Activated CD8-positive, alpha-beta memory T cell treated with anti-CD3 and anti-CD28 coated beads, Interleukin-2, amount 50 U/mL, for 4 hours (primary cell): ENCODE data around the gene NFS1.
"Not testable (repeated sequence)": the region's sequence is repeated elsewhere in the genome, so short reads cannot be mapped to it uniquely, and the experiment has no call there.

Experiments
- DNase-seq: peaks from one replicate; pipeline ENCODE4 v3.0.0-alpha.2; 2020

NFS1 gene

GRCh38 chr20:35706591-35707529, 7.7 kb upstream of the NFS1 start:
- not testable (repeated sequence) for DNase-seq

DNA sequence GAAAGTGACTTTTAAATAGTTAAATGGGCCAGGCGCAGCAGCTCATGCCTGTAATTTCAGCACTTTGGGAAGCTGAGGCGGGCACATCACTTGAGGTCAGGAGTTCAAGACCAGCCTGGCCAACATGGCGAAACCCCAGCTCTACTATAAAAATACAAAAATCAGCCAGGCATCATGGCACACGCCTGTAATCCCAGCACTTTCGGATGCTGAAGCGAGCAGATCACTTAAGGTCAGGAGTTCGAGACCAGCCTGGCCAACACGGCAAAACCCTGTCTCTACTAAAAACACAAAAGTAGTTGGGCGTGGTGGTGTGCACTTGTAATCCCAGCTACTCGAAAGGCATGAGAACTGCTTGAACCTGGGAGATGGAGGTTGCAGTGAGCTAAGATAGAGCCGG, 6.7 kb upstream of the NFS1 start:
- DNase-seq: not testable (repeated sequence)

- no peak for DNase-seq
These were observed 5.5 kb upstream of the NFS1 start for GRCh38 chr20:35704514-35705261.

DNA sequence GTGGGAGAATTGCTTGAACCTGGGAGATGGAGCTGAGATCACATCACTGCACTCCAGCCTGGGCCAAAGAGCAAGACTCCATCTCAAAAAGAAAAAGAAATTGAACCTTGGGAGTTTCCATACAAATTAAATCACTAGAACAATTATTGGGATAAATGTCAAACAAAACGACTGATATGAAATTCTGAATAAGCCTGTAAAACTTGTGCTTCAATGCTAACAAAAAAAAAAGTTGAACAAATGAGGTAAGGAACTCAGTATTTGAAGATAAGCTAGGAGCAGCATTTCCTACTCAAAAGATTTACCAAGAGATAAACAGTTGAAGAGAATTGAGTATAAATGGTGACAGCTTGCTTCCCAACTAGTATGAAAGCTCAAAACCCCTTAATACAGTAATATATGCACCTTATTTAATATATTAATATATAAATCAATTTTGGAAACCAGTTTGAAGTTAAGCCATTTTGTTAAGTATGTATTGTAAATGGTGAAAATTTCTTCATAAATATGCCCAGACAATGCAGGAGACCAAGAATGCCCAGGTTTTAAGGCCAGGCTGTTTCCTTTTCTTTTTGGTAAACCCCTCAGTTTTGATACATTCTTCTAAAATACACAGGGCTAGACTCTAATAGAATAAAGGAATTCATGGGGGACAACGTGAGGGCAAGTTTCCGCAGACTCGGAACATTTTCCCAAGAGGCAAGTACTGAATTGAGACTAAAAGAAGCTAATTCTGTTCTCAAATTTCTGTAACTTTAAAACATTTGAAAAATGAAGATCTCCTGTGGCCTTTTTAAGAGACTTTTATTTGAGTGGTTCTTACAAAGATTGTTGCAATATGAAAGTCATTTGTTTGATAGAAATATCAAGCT, 3.9 kb upstream of the NFS1 start:
- DNase-seq: no peak

GRCh38 chr20:35702051-35702823, 3.1 kb upstream of the NFS1 start:
- DNase-seq: no peak

GRCh38 chr20:35700625-35701148, 1.5 kb upstream of the NFS1 start:
- DNase-seq: no peak

GRCh38 chr20:35699957-35700624, 939 bp upstream of the NFS1 start:
- no peak for DNase-seq

DNA sequence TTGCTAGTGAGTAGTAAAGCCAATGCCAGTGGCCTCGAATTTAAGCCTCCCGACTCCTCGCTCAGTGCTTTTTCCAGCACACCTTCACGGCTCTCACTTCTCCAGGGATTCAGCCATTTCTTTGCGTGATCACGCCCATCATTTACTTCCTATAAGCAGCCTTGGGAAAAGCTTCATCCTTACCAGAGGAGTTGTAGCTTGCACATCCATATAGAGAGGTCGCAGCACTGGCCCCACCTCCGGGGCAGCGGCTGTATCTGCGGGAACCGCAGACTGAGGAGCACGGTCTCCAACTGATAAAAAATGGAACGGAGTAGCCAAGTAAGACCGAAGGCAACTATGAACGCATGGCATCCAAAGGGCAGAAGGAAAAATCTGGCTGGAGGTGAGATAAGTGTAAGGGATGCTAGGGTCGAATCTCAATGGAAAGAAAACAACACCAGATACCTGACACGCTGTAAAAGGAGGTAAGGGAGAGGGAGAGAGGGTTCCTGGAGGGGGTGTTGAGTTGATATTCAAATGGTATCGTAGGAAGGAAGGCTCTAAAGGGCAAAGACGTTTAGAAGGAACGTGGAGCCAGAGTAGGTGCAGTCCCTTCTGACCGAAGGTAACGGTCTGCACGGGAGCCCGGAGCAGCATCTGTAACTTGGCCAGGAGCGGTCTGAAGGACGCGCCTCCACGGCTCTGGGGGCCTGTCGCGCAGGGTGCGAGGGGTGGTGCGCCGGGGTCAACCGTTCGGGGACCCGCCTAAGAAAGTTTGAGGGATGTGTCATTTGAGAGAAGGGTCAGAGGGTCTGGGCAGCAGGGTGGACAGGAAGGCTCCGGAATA, 640 bp downstream of the NFS1 start:
- no peak for DNase-seq

DNA sequence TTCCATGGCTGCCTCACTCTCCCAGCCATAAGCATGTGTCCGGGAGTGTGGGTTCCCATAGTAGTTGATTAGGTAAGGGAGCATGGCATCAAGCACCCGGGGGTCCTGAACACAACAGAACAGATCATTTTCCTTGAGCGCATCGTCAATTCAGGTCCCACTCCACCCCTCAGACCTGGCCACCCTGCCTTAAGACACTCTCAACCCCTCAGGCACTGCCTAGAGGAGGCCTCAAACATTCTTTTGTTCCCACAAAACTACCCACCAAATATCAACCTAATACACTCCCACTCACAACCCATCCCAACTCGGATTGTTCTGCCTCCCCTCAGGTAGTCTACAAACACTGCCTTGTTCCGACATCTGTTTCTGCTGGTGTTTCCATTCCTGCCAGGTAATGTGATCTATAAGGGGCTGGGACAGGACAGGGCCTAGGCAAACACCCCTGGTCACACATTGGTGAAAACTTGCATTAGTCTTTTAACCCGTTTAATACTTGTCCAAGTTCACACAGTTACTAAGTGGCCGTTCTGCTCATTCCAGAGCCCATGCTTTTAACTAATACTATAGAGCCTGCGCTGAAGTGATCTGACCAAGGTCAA, 1.4 kb downstream of the NFS1 start:
- no peak for DNase-seq

DNA sequence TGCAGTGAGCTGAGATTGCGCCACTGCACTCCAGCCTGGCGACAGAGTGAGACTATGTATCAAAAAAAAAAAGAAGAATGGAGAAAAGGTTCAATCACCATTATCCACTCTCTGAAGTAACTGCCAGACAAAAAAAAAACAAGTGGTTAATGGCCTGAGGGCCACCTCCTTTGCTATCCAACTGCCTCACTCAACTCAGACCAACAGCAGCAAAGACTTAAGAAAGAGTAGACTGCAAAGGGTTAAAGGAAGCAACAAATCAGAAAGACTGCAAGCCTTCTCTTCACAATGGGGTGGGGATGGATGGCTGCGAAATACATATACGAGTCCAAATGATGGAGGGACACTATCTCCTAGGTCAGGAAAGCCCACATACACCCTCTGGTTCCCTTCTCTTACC, 3.2 kb downstream of the NFS1 start:
- DNase-seq: no peak

DNA sequence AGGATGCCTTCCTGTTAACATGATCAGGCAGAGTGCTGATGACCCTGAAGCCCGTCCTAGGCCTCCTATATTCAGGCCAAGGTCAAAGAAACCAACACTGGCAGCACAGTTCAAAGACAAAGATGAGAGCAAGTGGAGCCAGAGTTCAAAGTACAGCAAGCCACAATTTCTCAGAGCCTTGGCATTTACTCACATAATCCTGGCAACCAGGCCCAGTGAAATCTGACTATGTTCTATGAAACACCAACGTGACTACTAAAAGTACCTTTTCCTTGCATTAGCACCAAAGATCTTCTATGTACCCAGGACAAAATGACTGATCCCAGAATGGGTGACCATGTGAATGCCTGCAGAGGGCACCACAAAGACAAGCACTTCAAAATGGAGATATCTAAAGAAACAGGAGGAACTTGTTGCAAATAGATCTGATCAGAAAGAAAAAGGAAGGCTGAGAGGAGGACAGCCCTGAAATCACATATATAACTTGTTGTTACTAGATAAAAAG, 3.9 kb downstream of the NFS1 start:
- no peak for DNase-seq

GRCh38 chr20:35690265-35690664, 8.9 kb downstream of the NFS1 start:
- no peak for DNase-seq

GRCh38 chr20:35686872-35687271, 12.3 kb downstream of the NFS1 start:
- not testable (repeated sequence) for DNase-seq

- not testable (repeated sequence) for DNase-seq
These were observed 13.8 kb downstream of the NFS1 start for GRCh38 chr20:35685368-35685767.

DNA sequence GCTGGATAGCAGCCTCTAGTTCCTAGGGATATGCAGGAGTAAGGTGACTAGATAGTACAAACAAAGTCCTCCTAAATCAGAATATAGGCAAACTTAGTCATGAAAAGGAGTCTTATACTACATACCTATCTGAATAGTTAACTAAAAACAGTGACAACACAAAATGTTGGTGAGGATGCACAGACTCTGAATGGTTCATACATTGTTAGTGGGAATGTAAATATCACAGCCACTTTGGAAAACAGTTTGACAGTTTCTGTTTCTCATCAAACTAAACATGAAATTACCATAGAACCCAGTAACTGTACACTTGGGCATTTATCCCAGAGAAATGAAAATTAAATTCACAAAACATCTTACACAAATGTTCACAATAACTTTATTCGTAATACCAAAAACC, 17.2 kb downstream of the NFS1 start:
- no peak for DNase-seq

DNA sequence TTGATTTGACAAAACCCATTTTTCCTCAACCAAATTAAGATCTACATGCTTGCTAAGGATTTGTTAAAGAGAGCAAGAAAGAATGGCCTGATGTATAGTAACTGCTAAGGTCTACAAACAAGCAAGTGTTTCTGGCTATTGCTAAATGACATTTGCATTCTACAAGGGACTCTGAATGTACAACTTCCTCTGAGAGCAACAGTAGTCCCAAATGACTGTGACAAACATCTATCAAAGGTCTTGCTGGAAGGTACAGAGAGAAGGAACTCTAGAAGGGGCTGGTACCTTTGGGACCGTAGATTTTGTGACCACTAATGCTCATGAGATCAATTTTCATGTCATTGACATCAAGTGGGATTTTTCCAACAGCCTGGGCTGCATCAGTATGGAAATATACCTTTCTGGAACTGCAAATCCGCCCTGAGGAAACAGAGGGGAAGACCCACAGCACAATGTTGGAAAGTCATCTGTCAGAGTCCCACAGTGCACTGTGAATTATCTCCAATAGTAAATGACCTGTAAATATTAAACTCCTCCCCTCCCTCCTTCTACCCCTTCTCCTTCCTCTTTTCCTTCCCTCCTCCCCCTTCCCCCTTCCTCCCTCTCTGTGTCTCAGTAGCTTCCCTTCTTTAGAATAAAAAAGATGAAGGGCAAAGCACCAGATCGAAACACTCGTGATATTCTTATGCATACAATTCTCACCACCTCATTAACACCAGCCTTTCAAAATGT, 18.5 kb downstream of the NFS1 start:
- DNase-seq: no peak

GRCh38 chr20:35674921-35675320, 24.2 kb downstream of the NFS1 start:
- no peak for DNase-seq

DNA sequence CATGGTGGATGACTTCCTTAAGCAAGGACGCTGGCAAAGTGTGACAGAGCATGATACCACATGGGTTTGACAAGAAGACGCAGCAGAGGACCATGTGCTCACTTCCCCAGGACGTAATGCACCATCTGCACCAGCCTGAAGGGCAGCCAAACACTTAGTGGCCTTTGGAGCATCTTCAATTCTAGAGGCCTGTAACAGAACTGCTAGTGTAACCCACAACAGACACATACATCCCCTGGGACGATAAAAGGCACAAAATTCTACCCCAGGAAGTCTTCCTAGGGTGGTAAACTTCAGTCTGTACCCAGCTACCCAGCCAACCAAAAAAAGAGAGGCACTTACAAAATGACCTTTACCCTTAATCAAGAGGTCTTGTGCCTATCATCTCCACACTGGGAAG, 25.3 kb downstream of the NFS1 start:
- DNase-seq: no peak

- no peak for DNase-seq
These were observed 29.5 kb downstream of the NFS1 start for GRCh38 chr20:35669681-35670080.
